KMS-11 (cell line): Measurements from ENCODE around the gene TRERF1.
"Not testable (repeated sequence)": the region's sequence is repeated elsewhere in the genome, so short reads cannot be mapped to it uniquely, and the experiment has no call there.

Experiments used
- H2AFZ ChIP-seq: fragments of 200-600 bp; sonication (generic); 2 replicates; pipeline ENCODE4 v1.6.1; 2016; ENCODE audit warnings: antibody characterized with exemption, mixed run types, low read depth
- H3K27ac ChIP-seq: fragments of 200-600 bp; sonication (generic); 2 replicates; pipeline ENCODE4 v1.6.1; 2016; ENCODE audit warnings: mild to moderate bottlenecking, mixed run types
- H3K27me3 ChIP-seq: fragments of 200-600 bp; sonication (generic); 2 replicates; pipeline ENCODE4 v1.6.1; 2017; ENCODE audit warnings: mild to moderate bottlenecking, low read depth, mixed run types, moderate library complexity; ENCODE audit not compliant: insufficient read depth
- H3K36me3 ChIP-seq: fragments of 200-600 bp; sonication (generic); 2 replicates; pipeline ENCODE4 v1.6.1; 2017; ENCODE audit warnings: mild to moderate bottlenecking, mixed run types; ENCODE audit not compliant: insufficient read depth
- H3K4me1 ChIP-seq: fragments of 200-600 bp; sonication (generic); 2 replicates; pipeline ENCODE4 v1.6.1; 2016; ENCODE audit warnings: mild to moderate bottlenecking, low read depth, mixed run types; ENCODE audit not compliant: poor library complexity, severe bottlenecking
- H3K4me2 ChIP-seq: fragments of 200-600 bp; sonication (generic); 2 replicates; pipeline ENCODE4 v1.7.0; 2016; ENCODE audit warnings: mild to moderate bottlenecking, mixed run types
- H3K4me3 ChIP-seq: fragments of 200-600 bp; sonication (generic); IDR thresholded peaks from 2 replicates; pipeline ENCODE4 v1.6.1; 2017; ENCODE audit warnings: low read depth, low read length, mixed read lengths; ENCODE audit not compliant: insufficient read depth
- H3K79me2 ChIP-seq: fragments of 200-600 bp; sonication (generic); 2 replicates; pipeline ENCODE4 v1.6.1; 2016; ENCODE audit warnings: low read depth, mixed run types; ENCODE audit not compliant: insufficient read depth
- H3K9ac ChIP-seq: fragments of 200-600 bp; sonication (generic); 2 replicates; pipeline ENCODE4 v1.6.1; 2016; ENCODE audit warnings: mild to moderate bottlenecking, mixed run types
- H4K20me1 ChIP-seq: fragments of 200-600 bp; sonication (generic); 2 replicates; pipeline ENCODE4 v1.6.1; 2016; ENCODE audit warnings: mild to moderate bottlenecking, mixed run types; ENCODE audit not compliant: insufficient read depth
- TF ChIP-seq, protein P1 (sequence below): fragments of 200-600 bp; sonication (generic); conservative IDR thresholded peaks from 2 replicates; pipeline ENCODE4 v1.6.1; 2017; ENCODE audit warnings: low read depth, mild to moderate bottlenecking, antibody characterized with exemption, low read length, moderate library complexity, mixed read lengths

The TRERF1 gene

DNA sequence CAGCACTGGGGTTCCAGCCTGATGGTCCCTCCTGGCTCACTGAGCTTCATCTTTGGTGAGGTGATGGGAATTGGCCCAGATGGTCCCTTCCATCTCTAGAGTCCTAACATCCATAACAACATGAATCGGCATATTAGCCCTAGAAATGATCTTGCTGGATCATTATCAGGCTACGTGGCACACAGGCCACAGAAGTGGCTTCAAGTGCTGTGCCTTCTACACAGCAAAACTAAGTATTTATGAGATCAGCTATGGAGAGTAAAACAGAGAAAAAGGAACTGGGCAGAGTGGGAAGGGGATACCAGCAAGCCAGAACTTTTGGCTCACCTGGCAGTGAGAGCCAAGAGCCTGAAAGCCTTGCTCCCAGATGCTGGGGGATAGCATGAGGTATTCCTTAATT, 116.9 kb downstream of the TRERF1 start:
- no peaks in the 10 kb centered on the region for H3K79me2 ChIP-seq
- no peak overlapping the region for H3K27ac ChIP-seq
- H3K4me3 ChIP-seq = no peak overlapping the region
- TF ChIP-seq, protein P1, sequence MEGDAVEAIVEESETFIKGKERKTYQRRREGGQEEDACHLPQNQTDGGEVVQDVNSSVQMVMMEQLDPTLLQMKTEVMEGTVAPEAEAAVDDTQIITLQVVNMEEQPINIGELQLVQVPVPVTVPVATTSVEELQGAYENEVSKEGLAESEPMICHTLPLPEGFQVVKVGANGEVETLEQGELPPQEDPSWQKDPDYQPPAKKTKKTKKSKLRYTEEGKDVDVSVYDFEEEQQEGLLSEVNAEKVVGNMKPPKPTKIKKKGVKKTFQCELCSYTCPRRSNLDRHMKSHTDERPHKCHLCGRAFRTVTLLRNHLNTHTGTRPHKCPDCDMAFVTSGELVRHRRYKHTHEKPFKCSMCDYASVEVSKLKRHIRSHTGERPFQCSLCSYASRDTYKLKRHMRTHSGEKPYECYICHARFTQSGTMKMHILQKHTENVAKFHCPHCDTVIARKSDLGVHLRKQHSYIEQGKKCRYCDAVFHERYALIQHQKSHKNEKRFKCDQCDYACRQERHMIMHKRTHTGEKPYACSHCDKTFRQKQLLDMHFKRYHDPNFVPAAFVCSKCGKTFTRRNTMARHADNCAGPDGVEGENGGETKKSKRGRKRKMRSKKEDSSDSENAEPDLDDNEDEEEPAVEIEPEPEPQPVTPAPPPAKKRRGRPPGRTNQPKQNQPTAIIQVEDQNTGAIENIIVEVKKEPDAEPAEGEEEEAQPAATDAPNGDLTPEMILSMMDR = no peak
- no peaks in the 10 kb centered on the region for H3K4me1 ChIP-seq
- no peak overlapping the region for H3K9ac ChIP-seq
- H3K36me3 ChIP-seq = no peaks in the 10 kb centered on the region
- H4K20me1 ChIP-seq = no peaks in the 10 kb centered on the region
- no peak overlapping the region for H2AFZ ChIP-seq
- H3K4me2 ChIP-seq = no peak overlapping the region
- no peaks in the 10 kb centered on the region for H3K27me3 ChIP-seq

GRCh38 chr6:42333612-42334011, 118.1 kb downstream of the TRERF1 start:
- H3K27ac ChIP-seq = no peak overlapping the region

GRCh38 chr6:42332916-42333315, 118.8 kb downstream of the TRERF1 start:
- Histone ChIP-seq H3K79me2 (no peaks in the 10 kb centered on the region), H3K4me3 (no peak overlapping the region)

More at GRCh38 chr6:42333612-42334011, 118.1 kb downstream of the TRERF1 start:
- Histone ChIP-seq H3K9ac (no peak overlapping the region), H3K4me3 (no peak overlapping the region), H2AFZ (no peak overlapping the region), H3K36me3 (no peaks in the 10 kb centered on the region), H3K27me3 (no peaks in the 10 kb centered on the region), H4K20me1 (no peaks in the 10 kb centered on the region), H3K4me2 (no peak overlapping the region), H3K4me1 (no peaks in the 10 kb centered on the region), H3K79me2 (no peaks in the 10 kb centered on the region)
- TF ChIP-seq, protein P1 = no peak

GRCh38 chr6:42331019-42331418, 120.7 kb downstream of the TRERF1 start:
- TF ChIP-seq, protein P1 = no peak
- H3K36me3 ChIP-seq = no peaks in the 10 kb centered on the region

More at GRCh38 chr6:42332916-42333315, 118.8 kb downstream of the TRERF1 start:
- Histone ChIP-seq H3K9ac (no peak overlapping the region), H3K4me1 (no peaks in the 10 kb centered on the region), H2AFZ (no peak overlapping the region), H3K36me3 (no peaks in the 10 kb centered on the region), H4K20me1 (no peaks in the 10 kb centered on the region), H3K4me2 (no peak overlapping the region), H3K27me3 (no peaks in the 10 kb centered on the region), H3K27ac (no peak overlapping the region)
- TF ChIP-seq, protein P1 = no peak

DNA sequence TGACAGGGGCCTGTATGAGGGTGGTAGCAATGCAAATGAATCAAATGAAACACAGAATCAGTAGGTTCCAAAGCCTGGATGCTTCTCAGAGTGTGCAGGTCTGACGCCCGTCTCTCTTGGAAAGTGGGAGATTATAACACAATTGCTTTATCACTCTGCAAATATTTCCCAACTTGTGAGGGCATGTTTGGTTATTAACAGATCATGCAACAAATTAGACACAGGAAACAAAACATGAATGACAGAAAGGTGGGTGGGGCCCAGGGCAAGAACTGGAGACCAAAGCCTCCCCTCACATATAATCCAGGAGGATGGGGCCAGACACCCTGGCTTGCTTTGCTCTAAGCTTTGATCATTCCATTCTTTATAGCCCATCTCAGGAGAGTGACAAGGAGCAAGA, 125.5 kb downstream of the TRERF1 start:
- H3K4me1 ChIP-seq = no peaks in the 10 kb centered on the region
- no peak overlapping the region for H3K4me3 ChIP-seq
- H2AFZ ChIP-seq = no peak overlapping the region
- no peaks in the 10 kb centered on the region for H3K36me3 ChIP-seq
- H4K20me1 ChIP-seq = no peaks in the 10 kb centered on the region
- H3K27me3 ChIP-seq = no peaks in the 10 kb centered on the region
- H3K9ac ChIP-seq = no peak overlapping the region
- H3K27ac ChIP-seq = no peak overlapping the region
- no peak overlapping the region for H3K4me2 ChIP-seq
- no peaks in the 10 kb centered on the region for H3K79me2 ChIP-seq
- TF ChIP-seq, protein P1 = no peak

More at GRCh38 chr6:42331019-42331418, 120.7 kb downstream of the TRERF1 start:
- Histone ChIP-seq H4K20me1 (no peaks in the 10 kb centered on the region), H3K4me1 (no peaks in the 10 kb centered on the region), H3K27ac (no peak overlapping the region), H3K4me3 (no peak overlapping the region), H3K9ac (no peak overlapping the region), H3K4me2 (no peak overlapping the region), H3K79me2 (no peaks in the 10 kb centered on the region), H3K27me3 (no peaks in the 10 kb centered on the region), H2AFZ (no peak overlapping the region)

GRCh38 chr6:42324656-42325324, 126.9 kb downstream of the TRERF1 start:
- H3K4me2 ChIP-seq, H2AFZ ChIP-seq, H3K27ac ChIP-seq, H3K79me2 ChIP-seq, H3K27me3 ChIP-seq, H3K4me1 ChIP-seq, H4K20me1 ChIP-seq, H3K36me3 ChIP-seq, H3K9ac ChIP-seq, H3K4me3 ChIP-seq: not testable (repeated sequence)
